Measurements from ENCODE around the gene MRPL24.
A peak's percentile ranks its signal among the peaks of the same experiment; 100 is the strongest.

Gene MRPL24

DNA sequence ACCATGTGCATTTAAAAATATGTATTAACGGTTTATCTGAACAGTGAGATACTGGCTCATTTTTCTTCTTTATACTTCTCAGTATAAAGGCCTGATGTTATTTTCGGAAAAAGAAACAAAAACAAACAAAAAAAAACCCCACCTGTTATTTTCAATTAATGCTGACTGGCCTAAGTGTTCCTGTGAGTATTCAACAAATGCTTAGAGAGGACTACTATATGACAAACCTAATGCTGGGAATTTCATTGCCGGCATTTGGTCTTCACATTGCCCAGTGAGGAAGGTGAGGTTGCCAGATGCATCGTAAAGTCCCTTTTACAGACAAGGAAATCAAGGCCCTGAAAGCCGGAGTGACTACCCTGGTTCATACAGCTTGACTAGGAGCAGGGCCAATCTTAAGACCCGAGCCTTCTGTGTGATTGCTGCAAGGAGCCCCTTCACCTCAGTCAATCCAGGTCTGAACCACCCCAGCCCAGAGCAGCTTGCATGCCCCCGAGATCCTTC lies 599 bp downstream of the MRPL24 start:
- TF ChIP-seq PAX5 (IDR thresholded peaks at IDR 0.05; ENCODE audit: insufficient read depth, low read length, severe bottlenecking) (no peak), POLR2AphosphoS5 (IDR thresholded peaks at IDR 0.05; ENCODE audit: low read depth, low read length) (no peak), POLR2A (IDR thresholded peaks at IDR 0.05; ENCODE audit: low read depth, low read length) (0 out of 2 replicates have a peak, but pooled peaks have one; percentile 12), SPI1 (IDR thresholded peaks at IDR 0.05; ENCODE audit: low read depth, low read length) (no peak), POU2F2 (IDR thresholded peaks at IDR 0.05; ENCODE audit: low read depth, low read length) (no peak)
- DNase-seq (ENCODE audit: insufficient read length, low spot score) = no peak
- FAIRE-seq = peak; percentile 58

GRCh38 chr1:156738916-156739315 lies 2.0 kb downstream of the MRPL24 start:
- FAIRE-seq = no peak
- TF ChIP-seq PAX5 (IDR thresholded peaks at IDR 0.05; ENCODE audit: insufficient read depth, low read length, severe bottlenecking) (no peak), SPI1 (IDR thresholded peaks at IDR 0.05; ENCODE audit: low read depth, low read length) (no peak), POLR2A (IDR thresholded peaks at IDR 0.05; ENCODE audit: low read depth, low read length) (no peak), POU2F2 (IDR thresholded peaks at IDR 0.05; ENCODE audit: low read depth, low read length) (no peak), POLR2AphosphoS5 (IDR thresholded peaks at IDR 0.05; ENCODE audit: low read depth, low read length) (no peak), TAF1 (IDR thresholded peaks at IDR 0.05; ENCODE audit: low read depth, low read length) (no peak)

DNA sequence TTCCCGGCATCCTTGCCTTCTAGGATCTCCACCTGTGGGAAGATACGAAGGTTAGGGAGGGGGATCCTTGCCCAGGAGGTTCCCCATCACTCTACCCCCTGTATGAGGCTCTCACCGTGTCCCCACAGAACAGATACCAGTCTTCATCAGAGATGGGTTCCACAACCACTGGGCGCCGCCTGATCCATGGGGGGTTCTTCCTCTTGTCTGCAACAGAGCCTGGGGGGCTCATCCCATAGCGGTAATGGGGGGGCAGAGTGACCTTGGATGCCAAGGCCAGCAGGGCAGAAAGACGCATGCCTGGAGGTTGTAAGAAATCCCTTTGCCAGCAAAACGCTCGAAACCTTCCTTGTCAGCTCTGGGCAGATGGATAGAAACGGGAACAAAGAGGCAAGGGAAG lies 2.5 kb downstream of the MRPL24 start:
- FAIRE-seq = no peak
- no peak for TF ChIP-seq POU2F2 (IDR thresholded peaks at IDR 0.05; ENCODE audit: low read depth, low read length)
- TF ChIP-seq PAX5 (IDR thresholded peaks at IDR 0.05; ENCODE audit: insufficient read depth, low read length, severe bottlenecking) = no peak
- no peak for TF ChIP-seq SPI1 (IDR thresholded peaks at IDR 0.05; ENCODE audit: low read depth, low read length)
- no peak for TF ChIP-seq TAF1 (IDR thresholded peaks at IDR 0.05; ENCODE audit: low read depth, low read length)
- TF ChIP-seq POLR2A (IDR thresholded peaks at IDR 0.05; ENCODE audit: low read depth, low read length) = no peak
- TF ChIP-seq POLR2AphosphoS5 (IDR thresholded peaks at IDR 0.05; ENCODE audit: low read depth, low read length) = no peak
- DNase-seq (ENCODE audit: insufficient read length, low spot score) = no peak

More at GRCh38 chr1:156738916-156739315, 2.0 kb downstream of the MRPL24 start:
- no peak for DNase-seq (ENCODE audit: insufficient read length, low spot score)

- FAIRE-seq = no peak
- DNase-seq (ENCODE audit: insufficient read length, low spot score) = no peak
- no peak for TF ChIP-seq POU2F2 (IDR thresholded peaks at IDR 0.05; ENCODE audit: low read depth, low read length)
- TF ChIP-seq POLR2AphosphoS5 (IDR thresholded peaks at IDR 0.05; ENCODE audit: low read depth, low read length) = no peak
- TF ChIP-seq TAF1 (IDR thresholded peaks at IDR 0.05; ENCODE audit: low read depth, low read length) = no peak
These were observed 6.8 kb downstream of the MRPL24 start for GRCh38 chr1:156733989-156734584.

DNA sequence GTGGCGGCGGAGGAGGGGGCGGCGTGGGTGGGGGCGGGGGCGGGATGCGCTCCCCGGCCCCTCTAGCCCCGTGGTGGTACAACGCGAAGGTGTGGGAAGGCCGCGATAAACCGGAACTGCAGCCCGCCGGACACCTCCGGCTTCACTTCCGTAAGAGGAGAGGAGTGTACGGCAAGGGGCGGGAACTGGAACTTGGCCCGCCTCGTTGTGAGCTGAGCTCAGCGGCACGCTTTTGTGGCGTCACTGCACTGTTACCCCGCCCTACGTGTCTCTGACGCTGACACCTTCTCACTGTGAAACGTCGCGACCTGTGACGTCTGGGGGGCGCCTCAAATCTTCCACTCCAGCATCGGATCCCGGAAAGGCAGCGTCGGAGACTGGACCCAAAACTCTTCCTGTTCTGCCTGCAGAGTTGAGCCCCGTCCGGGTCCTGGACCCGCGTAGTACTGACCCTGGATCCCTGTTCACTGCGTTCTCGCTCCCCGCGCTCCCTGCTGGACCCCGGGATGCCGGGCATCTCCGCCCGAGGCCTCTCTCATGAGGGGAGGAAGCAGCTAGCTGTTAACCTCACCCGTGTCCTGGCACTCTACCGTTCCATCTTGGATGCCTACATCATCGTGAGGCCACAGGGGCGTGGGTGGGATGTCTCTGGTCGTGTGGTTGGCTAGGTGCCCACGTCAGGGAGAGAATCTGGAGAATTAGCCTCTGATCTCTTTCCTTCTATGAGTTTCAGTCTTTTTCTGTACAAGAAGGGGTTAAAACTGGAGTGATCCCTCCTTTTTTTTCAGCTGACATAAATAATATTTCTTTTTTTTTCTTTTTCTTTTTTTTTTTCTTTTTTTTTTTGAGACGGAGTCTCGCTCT lies 12.1 kb downstream of the MRPL24 start, which contains the start of gene ISG20L2:
TSS of gene ISG20L2 (minus strand) at position 168 of the 864 bp plus-strand sequence. CDS start 1,114 bp downstream, outside the sequence.
- peak; percentile 88 for DNase-seq (ENCODE audit: insufficient read length, low spot score)
- TF ChIP-seq POLR2AphosphoS5 (IDR thresholded peaks at IDR 0.05; ENCODE audit: low read depth, low read length) (peak; percentile 84), POU2F2 (IDR thresholded peaks at IDR 0.05; ENCODE audit: low read depth, low read length) (no peak; the same call in 1 of the 2 replicates), SPI1 (IDR thresholded peaks at IDR 0.05; ENCODE audit: low read depth, low read length) (peak; percentile 77), PAX5 (IDR thresholded peaks at IDR 0.05; ENCODE audit: insufficient read depth, low read length, severe bottlenecking) (no peak), TAF1 (IDR thresholded peaks at IDR 0.05; ENCODE audit: low read depth, low read length) (peak; percentile 21; the same call in 1 of the 2 replicates), POLR2A (IDR thresholded peaks at IDR 0.05; ENCODE audit: low read depth, low read length) (peak; percentile 90)
- peak; percentile 94 for FAIRE-seq

DNA sequence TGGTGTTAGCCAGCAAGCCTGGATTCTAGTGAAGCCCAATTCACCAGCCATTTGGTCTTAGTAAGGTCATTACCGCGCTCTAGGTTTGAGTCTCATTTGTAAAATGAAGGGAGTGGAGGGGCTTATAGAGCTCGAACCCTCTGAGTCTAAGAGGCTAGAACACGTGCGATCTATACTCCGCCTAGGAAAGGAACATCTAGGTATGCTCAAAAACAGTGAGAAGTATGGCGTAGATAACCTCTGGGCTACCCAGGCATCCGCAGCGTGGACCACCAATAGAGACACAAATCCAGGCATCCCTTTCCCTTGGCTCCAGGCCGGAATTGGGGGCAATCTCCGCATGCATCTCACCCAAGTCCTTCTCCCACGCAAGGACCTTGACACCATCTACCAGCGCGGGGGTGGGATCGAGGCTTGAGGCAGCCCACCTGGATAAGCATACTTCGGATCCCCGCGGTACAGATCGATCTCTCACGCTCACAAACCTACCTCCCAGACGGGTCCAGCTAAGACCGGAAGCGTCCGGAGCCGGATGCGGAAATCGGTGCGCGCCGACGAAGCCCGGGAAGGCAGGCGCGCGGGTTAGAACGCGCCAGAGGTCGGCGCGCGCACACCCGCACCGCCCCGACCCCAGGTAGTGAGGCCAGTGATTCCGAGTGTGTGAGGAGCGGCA lies 12.8 kb downstream of the MRPL24 start, which contains the start of gene METTL25B:
TSS of gene METTL25B (plus strand) at position 544 of the 673 bp plus-strand sequence. CDS start 636 bp downstream, outside the sequence.
- no peak for FAIRE-seq
- DNase-seq (ENCODE audit: insufficient read length, low spot score) = peak; percentile 70
- TF ChIP-seq POLR2A (IDR thresholded peaks at IDR 0.05; ENCODE audit: low read depth, low read length) (no peak; the same call in 1 of the 2 replicates), TAF1 (IDR thresholded peaks at IDR 0.05; ENCODE audit: low read depth, low read length) (peak; percentile 53)

- FAIRE-seq = no peak
- no peak for TF ChIP-seq POLR2AphosphoS5 (IDR thresholded peaks at IDR 0.05; ENCODE audit: low read depth, low read length)
- TF ChIP-seq SPI1 (IDR thresholded peaks at IDR 0.05; ENCODE audit: low read depth, low read length) = peak; percentile 61
- no peak for DNase-seq (ENCODE audit: insufficient read length, low spot score)
These were observed 13.4 kb downstream of the MRPL24 start for GRCh38 chr1:156727492-156727891.

- DNase-seq (ENCODE audit: insufficient read length, low spot score) = no peak
- peak; percentile 72 for FAIRE-seq
- no peak for TF ChIP-seq TAF1 (IDR thresholded peaks at IDR 0.05; ENCODE audit: low read depth, low read length)
- TF ChIP-seq POU2F2 (IDR thresholded peaks at IDR 0.05; ENCODE audit: low read depth, low read length) = no peak
- TF ChIP-seq SPI1 (IDR thresholded peaks at IDR 0.05; ENCODE audit: low read depth, low read length) = no peak
- TF ChIP-seq POLR2AphosphoS5 (IDR thresholded peaks at IDR 0.05; ENCODE audit: low read depth, low read length) = no peak
- no peak for TF ChIP-seq PAX5 (IDR thresholded peaks at IDR 0.05; ENCODE audit: insufficient read depth, low read length, severe bottlenecking)
- no peak for TF ChIP-seq POLR2A (IDR thresholded peaks at IDR 0.05; ENCODE audit: low read depth, low read length)
These were observed 14.2 kb downstream of the MRPL24 start for GRCh38 chr1:156726549-156727226.
